GM18873 (cell line): Measurements from ENCODE around the gene PKN1.
"Not testable (repeated sequence)": the region's sequence is repeated elsewhere in the genome, so short reads cannot be mapped to it uniquely, and the experiment has no call there.

Experiments used
- ATAC-seq: cut with Tn5 transposase; IDR thresholded peaks from one replicate; pipeline ENCODE4 v1.9.1; 2021; ENCODE audit warnings: mild to moderate bottlenecking, moderate library complexity, moderate number of reproducible peaks; ENCODE audit not compliant: unreplicated experiment, low FRiP score

PKN1 gene

GRCh38 chr19:14452303-14452702, 19.2 kb downstream of the PKN1 start:
- not testable (repeated sequence) for ATAC-seq

GRCh38 chr19:14459703-14460102, 26.6 kb downstream of the PKN1 start:
- no peak for ATAC-seq

GRCh38 chr19:14460935-14461334, 27.8 kb downstream of the PKN1 start:
- ATAC-seq = no peak

- not testable (repeated sequence) for ATAC-seq
Measured at GRCh38 chr19:14462401-14462800, 29.3 kb downstream of the PKN1 start.

GRCh38 chr19:14463747-14464146, 30.6 kb downstream of the PKN1 start:
- no peak for ATAC-seq

GRCh38 chr19:14467391-14467790, 34.3 kb downstream of the PKN1 start:
- ATAC-seq = no peak

- ATAC-seq = no peak
Measured at GRCh38 chr19:14467816-14468215, 34.7 kb downstream of the PKN1 start.

- no peak for ATAC-seq
Measured at GRCh38 chr19:14470031-14470876, 37.1 kb downstream of the PKN1 start.

GRCh38 chr19:14471436-14472187, 38.5 kb downstream of the PKN1 start:
- ATAC-seq = no peak

- no peak for ATAC-seq
Measured at GRCh38 chr19:14472202-14472938, 39.3 kb downstream of the PKN1 start.

- no peak for ATAC-seq
Measured at GRCh38 chr19:14473073-14473977, 40.2 kb downstream of the PKN1 start.

GRCh38 chr19:14473978-14474578, 41.0 kb downstream of the PKN1 start:
- no peak for ATAC-seq

- ATAC-seq = no peak
Measured at GRCh38 chr19:14474827-14475226, 41.7 kb downstream of the PKN1 start.

- no peak for ATAC-seq
Measured at GRCh38 chr19:14475251-14476073, 42.4 kb downstream of the PKN1 start, which contains the start of gene PTGER1. Gene PTGER1 (minus strand): TSS chr19:14475354. CDS start chr19:14474320, 1,034 bp downstream.

GRCh38 chr19:14476327-14476672, 43.2 kb downstream of the PKN1 start:
- ATAC-seq = no peak

- no peak for ATAC-seq
Measured at GRCh38 chr19:14476673-14477401, 43.7 kb downstream of the PKN1 start.

- no peak for ATAC-seq
Measured at GRCh38 chr19:14477418-14478112, 44.5 kb downstream of the PKN1 start.
